ENCODE results near the gene DENND5A.
"Not testable (repeated sequence)": the region's sequence is repeated elsewhere in the genome, so short reads cannot be mapped to it uniquely, and the experiment has no call there.

The DENND5A gene

DNA sequence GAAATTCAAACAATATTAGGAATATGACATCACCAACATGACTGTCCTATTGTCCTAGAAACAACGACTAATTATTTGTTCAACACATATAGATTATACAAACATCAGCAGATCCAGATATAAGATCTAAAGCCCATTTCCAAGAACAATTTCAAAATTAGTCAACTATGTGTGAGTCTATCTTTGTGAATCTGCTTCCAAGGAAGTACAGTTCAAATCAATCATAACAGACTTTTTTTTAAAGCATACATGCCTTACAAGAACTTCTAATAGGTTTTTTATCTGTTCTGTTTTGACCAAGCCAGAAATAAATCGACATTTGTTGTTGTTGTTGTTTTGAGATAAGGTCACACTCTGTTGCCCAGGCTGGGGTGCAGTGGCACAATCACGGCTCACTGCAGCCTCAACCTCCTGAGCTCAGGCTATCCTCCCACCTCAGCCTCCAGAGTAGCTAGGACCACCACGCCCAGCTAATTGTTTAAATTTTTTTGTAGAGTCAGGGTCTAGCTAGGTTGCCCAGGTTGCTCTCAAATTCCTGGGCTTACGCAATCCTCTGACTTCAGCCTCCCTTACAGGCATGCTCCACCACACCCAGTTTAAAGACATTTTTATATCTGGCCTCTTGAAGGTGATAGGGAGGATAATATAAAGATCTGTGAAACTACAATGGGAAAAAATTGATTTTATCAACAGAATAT lies 54.8 kb downstream of the DENND5A start:
- no peak for DNase-seq

GRCh38 chr11:9209604-9210003 lies 55.5 kb downstream of the DENND5A start:
- not testable (repeated sequence) for DNase-seq

- no peak for DNase-seq
Measured at GRCh38 chr11:9208726-9209501, 56.2 kb downstream of the DENND5A start.

GRCh38 chr11:9207229-9207628 lies 57.9 kb downstream of the DENND5A start:
- DNase-seq = no peak

GRCh38 chr11:9206496-9206895 lies 58.7 kb downstream of the DENND5A start:
- DNase-seq = no peak

DNA sequence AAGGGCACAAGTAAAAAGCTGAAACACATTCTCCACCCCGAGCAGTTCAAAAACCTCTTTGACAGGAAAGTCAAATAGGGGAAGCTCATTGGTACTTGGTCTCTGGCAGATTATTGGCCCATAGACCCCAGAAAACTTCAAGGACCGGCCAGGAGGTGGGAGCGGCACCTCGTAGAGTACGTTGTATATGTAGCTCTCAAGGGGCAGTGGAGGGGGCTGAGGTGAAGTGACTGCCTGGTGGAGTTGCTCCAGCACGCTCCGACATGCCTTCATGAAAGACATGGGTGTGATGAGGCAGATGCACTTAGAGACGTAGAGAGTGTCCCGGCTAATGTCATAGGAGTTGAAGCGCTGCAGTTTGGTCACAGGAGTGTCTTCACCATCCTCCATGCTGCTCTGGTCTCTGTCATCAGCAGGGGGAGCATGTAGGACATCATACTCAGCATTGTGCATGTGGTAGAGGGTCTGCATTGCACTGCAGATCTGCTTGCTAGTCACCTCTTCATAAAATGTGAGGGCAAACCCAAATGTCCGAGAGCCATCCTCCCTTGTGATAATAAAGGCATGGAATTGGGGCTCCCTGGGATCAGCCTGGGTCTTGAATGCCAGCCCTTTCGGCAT lies 61.3 kb downstream of the DENND5A start:
- DNase-seq = no peak

GRCh38 chr11:9201372-9202162 lies 63.6 kb downstream of the DENND5A start:
- no peak for DNase-seq

- no peak for DNase-seq
Measured at GRCh38 chr11:9200471-9200870, 64.7 kb downstream of the DENND5A start.

GRCh38 chr11:9193316-9193715 lies 71.8 kb downstream of the DENND5A start:
- DNase-seq = no peak

DNA sequence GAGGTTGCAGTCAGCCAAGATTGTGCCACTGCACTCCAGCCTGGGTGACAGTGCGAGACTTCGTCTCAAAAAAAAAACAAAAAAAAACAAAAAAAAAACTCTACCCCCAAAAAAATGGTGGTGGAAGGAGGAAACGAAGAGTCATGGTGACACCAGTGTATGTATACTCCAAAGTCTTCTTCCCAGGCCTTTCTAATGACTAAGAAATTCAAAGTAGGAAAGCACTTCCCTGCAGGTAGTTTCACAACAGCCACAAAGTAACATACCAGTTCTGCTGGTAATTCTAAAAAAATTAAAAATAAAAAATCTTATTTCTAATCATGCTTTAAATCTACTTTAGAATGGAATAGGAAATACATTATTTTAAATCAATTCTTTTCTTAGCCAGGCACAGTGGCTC lies 72.6 kb downstream of the DENND5A start:
- no peak for DNase-seq

GRCh38 chr11:9190326-9191016 lies 74.7 kb downstream of the DENND5A start:
- DNase-seq = not testable (repeated sequence)

GRCh38 chr11:9188860-9189259 lies 76.3 kb downstream of the DENND5A start:
- DNase-seq = not testable (repeated sequence)

DNA sequence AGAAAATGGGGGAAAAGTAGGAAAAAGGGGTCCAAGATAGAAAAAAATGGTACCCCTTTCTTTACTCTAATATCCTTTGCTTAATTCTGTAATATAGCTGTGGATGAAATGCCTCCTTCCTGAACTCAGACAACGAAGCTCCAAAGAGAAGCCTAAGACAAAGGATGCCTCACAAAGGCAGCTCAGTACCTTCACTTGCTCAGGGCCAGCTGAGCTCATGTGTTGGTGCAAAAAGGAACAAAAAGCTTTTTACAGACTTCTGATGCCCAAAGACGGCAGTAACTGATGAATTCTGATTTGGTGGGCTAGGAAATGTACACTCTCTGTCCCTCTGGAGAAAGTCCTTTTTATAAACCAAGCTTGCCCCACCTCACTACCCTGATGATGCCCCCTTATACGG lies 77.5 kb downstream of the DENND5A start:
- DNase-seq = no peak

GRCh38 chr11:9184516-9184915 lies 80.6 kb downstream of the DENND5A start:
- no peak for DNase-seq

DNA sequence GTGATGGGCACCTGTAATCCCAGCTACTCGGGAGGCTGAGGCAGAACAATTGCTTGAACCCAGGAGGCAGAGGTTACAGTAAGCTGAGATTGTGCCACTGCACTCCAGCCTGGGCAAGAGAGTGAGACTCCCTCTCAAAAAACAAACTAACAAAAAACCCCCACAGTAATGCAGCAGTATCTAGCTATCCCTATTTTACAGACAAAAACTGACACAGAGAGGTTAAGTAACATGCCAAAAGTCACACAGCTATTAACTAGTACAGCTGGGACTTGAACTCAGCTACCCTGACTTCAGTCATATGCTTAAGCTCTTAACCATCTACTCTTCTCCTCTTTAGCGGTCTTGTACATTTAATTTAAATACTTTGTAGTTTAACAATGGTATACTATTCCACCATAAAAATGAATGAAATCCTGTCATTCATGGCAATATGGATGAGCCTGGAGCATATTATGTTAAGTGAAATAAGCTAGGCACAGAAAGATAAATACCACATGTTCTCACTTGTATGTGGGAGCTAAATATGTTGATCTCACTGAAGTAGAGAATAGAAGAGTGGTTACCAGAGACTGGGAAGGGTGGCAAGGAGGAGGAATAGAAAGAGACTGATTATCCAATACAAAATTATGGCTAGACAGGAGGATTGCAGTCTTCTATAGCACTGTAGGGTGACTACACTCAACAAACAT lies 82.8 kb downstream of the DENND5A start:
- DNase-seq = no peak

DNA sequence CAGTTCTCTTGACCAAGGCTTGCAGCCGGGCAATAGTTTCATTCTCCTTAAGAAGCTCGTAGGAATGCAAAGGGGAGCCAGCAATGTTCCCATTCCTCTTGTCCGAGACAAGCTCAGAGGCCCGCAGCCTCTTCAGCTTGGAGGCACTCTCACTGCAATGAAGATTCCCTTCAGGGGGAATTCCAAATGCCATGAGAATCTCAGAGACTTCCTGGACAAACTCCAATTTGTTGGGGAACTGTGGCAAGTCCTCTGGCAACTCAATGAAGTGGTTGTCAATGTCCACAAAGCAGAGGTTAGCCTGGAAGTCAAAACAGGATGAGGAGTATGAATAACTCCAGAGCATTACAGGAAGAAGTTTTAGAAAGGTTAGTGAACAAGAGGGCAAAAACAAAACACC lies 84.4 kb downstream of the DENND5A start:
- no peak for DNase-seq

DNA sequence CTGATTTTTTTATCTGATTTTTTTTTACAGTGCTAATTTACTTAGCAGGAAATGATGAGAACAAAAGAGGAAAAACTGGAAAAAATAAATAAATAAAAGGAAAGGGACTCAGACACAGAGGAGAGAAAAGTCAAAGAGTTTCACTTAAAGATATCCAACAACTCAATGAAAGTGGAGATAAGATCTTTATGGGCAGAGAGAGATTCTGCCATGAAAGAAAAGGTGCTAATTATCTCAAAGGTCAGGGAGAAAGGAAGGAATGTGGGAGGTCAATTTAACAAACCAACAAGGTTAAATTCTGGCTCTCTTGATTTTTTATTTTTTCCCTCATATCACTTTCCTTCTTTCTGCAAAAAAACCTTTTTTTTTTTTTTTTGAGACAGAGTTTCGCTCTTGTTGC lies 86.0 kb downstream of the DENND5A start:
- no peak for DNase-seq

- DNase-seq = no peak
Measured at GRCh38 chr11:9178716-9179115, 86.4 kb downstream of the DENND5A start.

- DNase-seq = no peak
Measured at GRCh38 chr11:9177438-9178091, 87.6 kb downstream of the DENND5A start.

- no peak for DNase-seq
Measured at GRCh38 chr11:9176550-9176949, 88.6 kb downstream of the DENND5A start.

GRCh38 chr11:9176136-9176535 lies 89.0 kb downstream of the DENND5A start:
- DNase-seq = no peak

Measured in DMS153 (cell line).